ENCODE data around the gene DPYSL5.
"Not testable (repeated sequence)": the region's sequence is repeated elsewhere in the genome, so short reads cannot be mapped to it uniquely, and the experiment has no call there.

DPYSL5 gene

GRCh38 chr2:26875065-26875634, 27.2 kb downstream of the DPYSL5 start:
- DNase-seq (ENCODE audit: low read depth in 3 of 3) = no peak

- no peak for DNase-seq (ENCODE audit: low read depth in 3 of 3)
Measured at GRCh38 chr2:26875808-26876207, 27.9 kb downstream of the DPYSL5 start.

GRCh38 chr2:26876260-26876659, 28.3 kb downstream of the DPYSL5 start:
- no peak for DNase-seq (ENCODE audit: low read depth in 3 of 3)

- no peak for DNase-seq (ENCODE audit: low read depth in 3 of 3)
Measured at GRCh38 chr2:26877276-26877675, 29.3 kb downstream of the DPYSL5 start.

- no peak for DNase-seq (ENCODE audit: low read depth in 3 of 3)
Measured at GRCh38 chr2:26880161-26880560, 32.2 kb downstream of the DPYSL5 start.

GRCh38 chr2:26880910-26881435, 33.0 kb downstream of the DPYSL5 start:
- DNase-seq (ENCODE audit: low read depth in 3 of 3) = no peak

GRCh38 chr2:26882220-26882619, 34.3 kb downstream of the DPYSL5 start:
- DNase-seq (ENCODE audit: low read depth in 3 of 3) = not testable (repeated sequence)

GRCh38 chr2:26883956-26884355, 36.0 kb downstream of the DPYSL5 start:
- DNase-seq (ENCODE audit: low read depth in 3 of 3) = no peak

- no peak for DNase-seq (ENCODE audit: low read depth in 3 of 3)
Measured at GRCh38 chr2:26884486-26884885, 36.6 kb downstream of the DPYSL5 start.

GRCh38 chr2:26885651-26886329, 37.9 kb downstream of the DPYSL5 start:
- DNase-seq (ENCODE audit: low read depth in 3 of 3) = no peak

- DNase-seq (ENCODE audit: low read depth in 3 of 3) = no peak
Measured at GRCh38 chr2:26886736-26887135, 38.8 kb downstream of the DPYSL5 start.

- no peak for DNase-seq (ENCODE audit: low read depth in 3 of 3)
Measured at GRCh38 chr2:26887151-26887550, 39.2 kb downstream of the DPYSL5 start.

GRCh38 chr2:26889796-26890195, 41.9 kb downstream of the DPYSL5 start:
- DNase-seq (ENCODE audit: low read depth in 3 of 3) = no peak

GRCh38 chr2:26890341-26891000, 42.5 kb downstream of the DPYSL5 start:
- DNase-seq (ENCODE audit: low read depth in 3 of 3) = no peak

GRCh38 chr2:26892133-26892532, 44.2 kb downstream of the DPYSL5 start:
- DNase-seq (ENCODE audit: low read depth in 3 of 3) = no peak

- no peak for DNase-seq (ENCODE audit: low read depth in 3 of 3)
Measured at GRCh38 chr2:26892922-26893524, 45.1 kb downstream of the DPYSL5 start.

- no peak for DNase-seq (ENCODE audit: low read depth in 3 of 3)
Measured at GRCh38 chr2:26894136-26894535, 46.2 kb downstream of the DPYSL5 start.

GRCh38 chr2:26897807-26898479, 50.0 kb downstream of the DPYSL5 start:
- DNase-seq (ENCODE audit: low read depth in 3 of 3) = no peak

- no peak for DNase-seq (ENCODE audit: low read depth in 3 of 3)
Measured at GRCh38 chr2:26898480-26899078, 50.6 kb downstream of the DPYSL5 start.

GRCh38 chr2:26899500-26900164, 51.7 kb downstream of the DPYSL5 start:
- DNase-seq (ENCODE audit: low read depth in 3 of 3) = no peak

GRCh38 chr2:26900831-26901321, 52.9 kb downstream of the DPYSL5 start:
- DNase-seq (ENCODE audit: low read depth in 3 of 3) = no peak
